Activated gamma-delta T cell treated with Interleukin-2 at 50 U/mL for 16 hours (primary cell): Measurements from ENCODE around the gene SYNE1.
"Not testable (repeated sequence)": the region's sequence is repeated elsewhere in the genome, so short reads cannot be mapped to it uniquely, and the experiment has no call there.

Experiments used
- DNase-seq: peaks from one replicate; pipeline ENCODE4 v3.0.0-alpha.2; 2020

The SYNE1 gene

DNA sequence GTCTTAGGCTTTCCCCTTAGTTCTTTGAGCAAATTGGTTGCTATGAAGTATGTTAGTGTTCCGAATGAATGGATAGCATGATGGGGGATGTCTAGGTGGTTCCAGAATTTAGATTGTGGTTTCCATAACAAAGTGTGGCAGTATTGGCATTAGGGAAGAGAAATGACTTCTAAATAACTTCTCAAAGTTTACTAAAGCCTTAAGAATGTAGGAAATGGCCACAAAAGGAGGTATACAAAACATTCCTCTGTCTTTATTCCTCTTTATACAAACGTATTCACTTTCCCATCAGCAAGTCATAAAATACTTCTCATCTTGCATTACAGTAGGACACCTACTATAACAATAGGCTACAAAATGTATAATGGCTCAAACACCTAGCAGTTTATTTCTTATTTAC, 550.1 kb downstream of the SYNE1 start:
- no peak for DNase-seq

DNA sequence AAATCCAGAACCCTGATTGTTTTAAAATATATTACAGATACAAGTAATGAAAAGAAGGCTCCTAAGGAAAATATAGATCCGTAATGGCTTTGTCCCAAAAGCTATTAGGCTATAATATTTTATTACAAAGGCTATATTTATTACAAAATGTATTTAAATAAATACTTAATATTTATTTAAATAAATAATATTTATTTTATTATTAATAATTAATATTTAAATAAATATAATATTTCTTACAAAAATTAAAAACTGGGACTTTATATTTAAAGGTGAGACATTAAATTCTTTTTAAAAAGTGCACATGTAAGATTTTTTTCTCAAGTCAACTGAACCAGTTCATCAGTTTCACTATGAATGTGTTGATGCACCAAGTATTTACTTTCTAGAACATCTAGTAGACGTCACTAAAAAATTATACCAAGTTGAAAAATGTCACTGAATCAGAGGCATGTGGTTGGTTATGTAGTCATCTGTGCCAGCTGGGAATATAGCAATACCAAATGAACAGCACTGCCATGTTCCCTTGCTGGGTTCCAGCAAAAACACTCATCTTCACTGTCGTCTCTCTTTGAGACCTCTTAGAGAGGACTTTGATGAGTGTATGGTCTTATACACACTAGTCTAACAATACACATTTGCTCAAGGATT, 550.8 kb downstream of the SYNE1 start:
- DNase-seq, result no peak

DNA sequence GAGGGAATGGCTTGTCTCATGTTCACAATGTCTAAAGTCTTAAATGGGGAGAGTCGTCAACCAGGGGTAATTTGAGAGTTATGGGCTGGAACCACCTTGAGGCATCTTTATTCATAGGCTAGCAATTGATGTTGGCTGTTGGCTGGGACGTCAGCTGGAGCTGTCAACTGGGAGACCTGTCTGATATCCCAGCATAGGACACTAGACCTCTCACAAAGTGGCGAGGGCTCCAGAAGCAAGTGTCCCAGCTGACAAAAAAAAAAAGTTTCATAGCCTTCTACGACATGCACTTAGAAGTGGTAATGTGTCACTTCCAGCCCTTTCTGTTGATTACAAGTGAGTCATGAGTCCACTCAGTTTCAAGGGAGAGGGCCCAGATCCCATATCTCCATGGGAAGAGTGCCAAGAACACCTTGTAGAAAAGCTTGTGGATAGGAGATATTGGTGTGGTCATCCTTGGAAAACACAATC, 551.7 kb downstream of the SYNE1 start:
- no peak for DNase-seq

DNA sequence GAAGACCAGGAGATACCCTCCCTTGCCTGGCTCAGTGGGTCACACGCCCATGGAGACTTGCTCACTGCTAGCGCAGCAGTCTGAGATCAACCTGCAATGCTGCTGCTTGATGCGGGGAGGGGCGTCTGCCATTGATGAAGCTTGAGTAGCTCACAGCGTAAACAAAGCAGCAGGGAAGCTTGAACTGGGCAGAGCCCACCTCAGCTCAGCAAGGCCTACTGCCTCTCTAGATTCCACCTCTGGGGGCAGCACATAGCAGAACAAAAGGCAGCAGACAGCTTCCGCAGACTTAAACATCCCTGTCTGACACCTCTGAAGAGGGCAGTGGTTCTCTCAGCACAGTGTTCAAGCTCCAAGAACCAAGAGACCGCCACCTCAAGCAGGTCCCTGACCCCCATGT, 558.4 kb downstream of the SYNE1 start:
- no peak for DNase-seq

DNA sequence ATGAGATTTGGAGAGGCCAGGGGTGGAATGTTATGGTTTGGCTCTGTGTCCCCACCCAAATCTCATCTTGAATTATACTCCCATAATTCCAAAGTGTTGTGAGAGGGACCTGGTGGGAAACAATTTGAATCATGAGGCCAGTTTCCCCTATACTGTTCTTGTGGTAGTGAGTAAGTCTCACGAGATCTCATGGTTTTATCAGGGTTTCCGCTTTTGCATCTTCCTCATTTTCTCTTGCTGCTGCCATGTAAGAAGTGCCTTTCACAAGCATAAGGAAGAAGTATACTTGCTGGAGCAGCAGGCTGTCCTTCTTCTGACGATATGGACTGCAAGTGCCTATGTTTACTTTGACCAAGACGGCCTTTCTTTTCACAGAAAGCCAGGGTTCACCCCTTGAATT, 559.2 kb downstream of the SYNE1 start:
- no peak for DNase-seq

DNA sequence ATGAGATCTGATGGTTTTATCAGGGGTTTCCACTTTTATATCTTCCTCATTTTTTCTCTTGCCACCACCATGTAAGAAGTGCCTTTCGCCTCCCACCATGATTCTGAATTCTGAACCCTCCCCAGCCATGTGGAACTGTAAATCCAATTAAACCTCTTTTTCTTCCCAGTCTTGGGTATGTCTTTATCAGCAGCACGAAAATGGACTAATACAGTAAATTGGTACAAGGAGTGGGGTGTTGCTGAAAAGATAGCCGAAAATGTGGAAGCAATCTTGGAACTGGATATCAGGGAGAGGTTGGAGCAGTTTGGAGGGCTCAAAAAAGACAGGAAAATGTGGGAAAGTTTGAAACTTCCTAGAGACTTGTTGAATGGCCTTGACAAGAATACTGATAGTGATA, 560.9 kb downstream of the SYNE1 start:
- DNase-seq, result not testable (repeated sequence)

DNA sequence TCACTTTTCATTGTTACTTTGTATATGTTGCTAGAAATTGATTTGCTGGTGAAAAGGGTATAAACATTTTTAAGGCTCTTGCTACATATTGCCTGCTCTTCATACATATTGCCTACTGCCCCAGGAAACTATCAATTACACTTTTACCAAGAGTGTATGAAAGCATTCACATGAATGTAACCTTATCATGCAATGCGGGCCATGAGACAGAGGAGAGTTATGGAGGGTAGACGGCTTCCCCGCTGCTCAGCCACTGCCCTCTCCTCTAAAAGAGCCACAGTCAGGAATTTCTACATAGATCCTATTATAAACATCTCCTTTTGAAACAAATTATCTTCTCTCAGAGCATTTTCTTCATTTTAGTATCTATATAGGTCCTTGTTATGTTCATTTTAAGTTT, 565.3 kb downstream of the SYNE1 start:
- no peak for DNase-seq
